Neural progenitor cell (in vitro differentiated cells): Measurements from ENCODE around the gene UTS2. TPM values are rescaled to one million over a fixed set of nuclear protein-coding genes. Genes with fewer than 3 reads are reported as not detected.

ENCODE experiments used
- DNase-seq: peaks from one replicate; pipeline ENCODE4 v3.0.0-alpha.2; 2016; ENCODE audit warnings: low spot score
- H2AFZ ChIP-seq: fragments of 200-600 bp; sonication (generic); replicated peaks from 2 replicates; pipeline ENCODE4 v1.6.1; 2016; ENCODE audit warnings: antibody characterized with exemption
- H3F3A ChIP-seq: fragments of 200-600 bp; sonication (generic); 2 replicates; pipeline ENCODE4 v1.6.1; 2016; ENCODE audit warnings: antibody characterized with exemption, low read depth
- H3K27ac ChIP-seq: fragments of 200-600 bp; sonication (generic); 2 replicates; pipeline ENCODE4 v1.5.1; 2016; ENCODE audit warnings: mild to moderate bottlenecking
- H3K27me3 ChIP-seq: fragments of 200-600 bp; sonication (generic); 2 replicates; pipeline ENCODE4 v1.6.1; 2016; ENCODE audit warnings: mild to moderate bottlenecking, moderate library complexity
- H3K36me3 ChIP-seq: fragments of 200-600 bp; sonication (generic); 2 replicates; pipeline ENCODE4 v1.5.1; 2016
- H3K4me1 ChIP-seq: fragments of 200-600 bp; sonication (generic); 2 replicates; pipeline ENCODE4 v1.6.1; 2016; ENCODE audit warnings: mixed run types
- H3K4me2 ChIP-seq: fragments of 200-600 bp; sonication (generic); 2 replicates; pipeline ENCODE4 v1.6.1; 2016
- H3K4me3 ChIP-seq: fragments of 200-600 bp; sonication (generic); 2 replicates; pipeline ENCODE4 v1.5.1; 2016
- H3K79me2 ChIP-seq: fragments of 200-600 bp; sonication (generic); 2 replicates; pipeline ENCODE4 v1.6.1; 2016; ENCODE audit warnings: low read depth
- H3K9ac ChIP-seq: fragments of 200-600 bp; sonication (generic); 2 replicates; pipeline ENCODE4 v1.6.1; 2016
- H3K9me3 ChIP-seq: fragments of 200-600 bp; sonication (generic); 2 replicates; pipeline ENCODE4 v1.5.1; 2016; ENCODE audit warnings: low read depth
- H4K20me1 ChIP-seq: fragments of 200-600 bp; sonication (generic); 2 replicates; pipeline ENCODE4 v1.6.1; 2016; ENCODE audit warnings: low read depth
- H3K27ac Mint-ChIP-seq: 3 replicates; pipeline ENCODE4 v1.8.0; 2021; ENCODE audit warnings: mixed read lengths
- H3K27me3 Mint-ChIP-seq: 2 replicates; pipeline ENCODE4 v1.8.0; 2022; ENCODE audit warnings: low read depth, mild to moderate bottlenecking, inconsistent platforms, moderate library complexity, mixed read lengths; ENCODE audit not compliant: insufficient read depth
- H3K36me3 Mint-ChIP-seq: 3 replicates; pipeline ENCODE4 v1.8.0; 2021; ENCODE audit warnings: mixed read lengths
- H3K4me1 Mint-ChIP-seq: 3 replicates; pipeline ENCODE4 v1.8.0; 2021; ENCODE audit warnings: mixed read lengths
- H3K4me3 Mint-ChIP-seq: 3 replicates; pipeline ENCODE4 v1.8.0; 2021; ENCODE audit warnings: mild to moderate bottlenecking, moderate library complexity, mixed read lengths
- H3K9me3 Mint-ChIP-seq: 3 replicates; pipeline ENCODE4 v1.8.0; 2020; ENCODE audit warnings: mixed read lengths
- CTCF ChIP-seq: fragments of 200-600 bp; sonication (generic); IDR thresholded peaks from 2 replicates; pipeline ENCODE4 v1.5.1; 2017; ENCODE audit warnings: antibody characterized with exemption, mild to moderate bottlenecking
- EZH2 ChIP-seq: fragments of 200-600 bp; sonication (generic); IDR thresholded peaks from 2 replicates; pipeline ENCODE4 v1.6.1; 2017; ENCODE audit warnings: antibody characterized with exemption, mild to moderate bottlenecking, moderate library complexity
- EZH2phosphoT487 ChIP-seq: fragments of 200-600 bp; sonication (generic); IDR thresholded peaks from 2 replicates; pipeline ENCODE4 v1.6.1; 2017; ENCODE audit warnings: antibody characterized with exemption
- total RNA-seq: library from RNA; depleted of rRNA; stranded (reverse); fragments of >200 nt; gene quantifications from 2 replicates; pipeline ENCODE4 v1.2.3, GENCODE V29; 2015; ENCODE audit warnings: low replicate concordance

The UTS2 gene
- not detected in 2 replicates for total RNA-seq

- Histone ChIP-seq H3K4me3 (no peak within 1 kb of the TSS), H2AFZ (no peak within 1 kb of the TSS), H3K4me1 (peaks cover 3% of the 10 kb centered on the region), H3K79me2 (no peaks in the 10 kb centered on the region), H3K9ac (no peak within 1 kb of the TSS), H3K27me3 (no peaks in the 10 kb centered on the region), H3K36me3 (no peaks in the 10 kb centered on the region), H3K9me3 (no peaks in the 10 kb centered on the region), H3F3A (no peaks in the 10 kb centered on the region), H3K4me2 (no peak within 1 kb of the TSS), H4K20me1 (no peaks in the 10 kb centered on the region), H3K27ac (no peak within 1 kb of the TSS)
- H3K4me1 Mint-ChIP-seq = peaks cover 10% of the 10 kb centered on the region
- H3K4me3 Mint-ChIP-seq = no peak within 1 kb of the TSS
- TF ChIP-seq EZH2phosphoT487 (no peak), CTCF (no peak), EZH2 (no peak)
- DNase-seq = peak; percentile 55
- no peak within 1 kb of the TSS for H3K27ac Mint-ChIP-seq
- peaks cover 7% of the 10 kb centered on the region for H3K27me3 Mint-ChIP-seq
- H3K36me3 Mint-ChIP-seq = no peaks in the 10 kb centered on the region
- no peaks in the 10 kb centered on the region for H3K9me3 Mint-ChIP-seq
Observed at GRCh38 chr1:7852804-7853683, at the start of gene UTS2. Gene UTS2 (minus strand): TSS chr1:7853065. CDS start chr1:7853003, 62 bp downstream.

GRCh38 chr1:7899741-7900140, 46.9 kb upstream of the UTS2 start:
- Histone ChIP-seq H3K79me2 (no peaks in the 10 kb centered on the region), H3K4me3 (no peak overlapping the region), H3K36me3 (no peaks in the 10 kb centered on the region), H3K9me3 (peaks cover 6% of the 10 kb centered on the region), H3K4me1 (no peaks in the 10 kb centered on the region), H2AFZ (no peak overlapping the region), H3K27me3 (no peaks in the 10 kb centered on the region), H3K4me2 (no peak overlapping the region), H3K27ac (no peak overlapping the region), H3F3A (peaks cover 3% of the 10 kb centered on the region), H3K9ac (no peak overlapping the region), H4K20me1 (no peaks in the 10 kb centered on the region)
- DNase-seq = no peak
- Mint-ChIP-seq H3K27ac (no peak overlapping the region), H3K36me3 (no peaks in the 10 kb centered on the region), H3K4me1 (peaks cover 3% of the 10 kb centered on the region), H3K4me3 (no peak overlapping the region), H3K27me3 (peaks cover 8% of the 10 kb centered on the region), H3K9me3 (no peaks in the 10 kb centered on the region)
- no peak for TF ChIP-seq EZH2
- no peak for TF ChIP-seq CTCF
- TF ChIP-seq EZH2phosphoT487 = no peak

GRCh38 chr1:7898962-7899361, 46.1 kb upstream of the UTS2 start:
- peaks cover 3% of the 10 kb centered on the region for H3K4me1 Mint-ChIP-seq
- no peaks in the 10 kb centered on the region for H3K9me3 Mint-ChIP-seq

More at GRCh38 chr1:7898962-7899361, 46.1 kb upstream of the UTS2 start:
- H3K27me3 ChIP-seq = no peaks in the 10 kb centered on the region
- no peaks in the 10 kb centered on the region for H3K36me3 Mint-ChIP-seq
- no peaks in the 10 kb centered on the region for H3K79me2 ChIP-seq
- no peak overlapping the region for H3K4me2 ChIP-seq
- no peak for DNase-seq
- peaks cover 3% of the 10 kb centered on the region for H3F3A ChIP-seq
- no peak overlapping the region for H3K27ac ChIP-seq
- no peak overlapping the region for H3K9ac ChIP-seq
- H3K27ac Mint-ChIP-seq = no peak overlapping the region
- H2AFZ ChIP-seq = peak overlapping the region; percentile 13
- no peaks in the 10 kb centered on the region for H3K4me1 ChIP-seq
- H3K36me3 ChIP-seq = no peaks in the 10 kb centered on the region
- no peak overlapping the region for H3K4me3 ChIP-seq
- no peak for TF ChIP-seq EZH2
- TF ChIP-seq EZH2phosphoT487 = no peak
- no peak for TF ChIP-seq CTCF
- no peaks in the 10 kb centered on the region for H4K20me1 ChIP-seq
- peaks cover 8% of the 10 kb centered on the region for H3K27me3 Mint-ChIP-seq
- peaks cover 6% of the 10 kb centered on the region for H3K9me3 ChIP-seq
- H3K4me3 Mint-ChIP-seq = no peak overlapping the region
